ENCODE results near the gene GSE1.

GRCh38 chr16:85695196-85696128 lies 82.3 kb downstream of the GSE1 start:
- no peak for TF ChIP-seq EZH2 (IDR thresholded peaks at IDR 0.05; ENCODE audit: low read depth, unreplicated experiment)
- TF ChIP-seq CTCF (conservative IDR thresholded peaks at IDR 0.05; ENCODE audit: low read depth in 2 of 2): no peak
- no peak for TF ChIP-seq CREB1 (CRISPR knock-in tag; IDR thresholded peaks at IDR 0.05; ENCODE audit: low read depth)
- TF ChIP-seq JUNB (IDR thresholded peaks at IDR 0.05; ENCODE audit: unreplicated experiment): no peak
- TF ChIP-seq POLR2AphosphoS5 (IDR thresholded peaks at IDR 0.05; ENCODE audit: low read depth): no peak
- no peak for TF ChIP-seq EZH2phosphoT487 (IDR thresholded peaks at IDR 0.05; ENCODE audit: unreplicated experiment)
- TF ChIP-seq REST (IDR thresholded peaks at IDR 0.05; ENCODE audit: unreplicated experiment): no peak
- TF ChIP-seq ETS1 (IDR thresholded peaks at IDR 0.05): no peak
- no peak for TF ChIP-seq ZNF462 (CRISPR knock-in tag; IDR thresholded peaks at IDR 0.05)
